K562 (cell line): ENCODE measurements around the gene EPHA1. TPM values are rescaled to one million over a fixed set of nuclear protein-coding genes. Genes with fewer than 3 reads are reported as not detected.

Source experiments
- ATF6 ChIP-seq: sonication (generic); formaldehyde crosslinking; IDR thresholded peaks from 2 replicates; pipeline ENCODE4 v1.4.0; 2020; ENCODE audit warnings: mild to moderate bottlenecking, missing genetic modification reagents
- CHD1 ChIP-seq: fragments of 200-600 bp; sonication (generic); IDR thresholded peaks from one replicate; pipeline ENCODE4 v1.6.1; 2012; ENCODE audit warnings: mild to moderate bottlenecking, moderate library complexity, low read length, inconsistent platforms
- E2F3 ChIP-seq: fragments of 250-450 bp; sonication (Bioruptor Pico); IDR thresholded peaks from 2 replicates; pipeline ENCODE4 v1.4.0; 2020; ENCODE audit warnings: mild to moderate bottlenecking
- HCFC1 ChIP-seq: IDR thresholded peaks from 2 replicates; pipeline ENCODE4 v1.6.1; 2012; ENCODE audit warnings: low read depth, low read length, improper control_type of control experiment
- HDAC6 ChIP-seq: IDR thresholded peaks from 2 replicates; pipeline ENCODE4 v1.6.1; 2012; ENCODE audit warnings: low read depth, mild to moderate bottlenecking, control low read depth, inconsistent platforms, low read length, moderate library complexity
- HDGF ChIP-seq: fragments of 450-650 bp; IDR thresholded peaks from 2 replicates; pipeline ENCODE4 v1.6.1; 2016
- HNRNPL ChIP-seq: fragments of 200-400 bp; formaldehyde crosslinking; IDR thresholded peaks from 2 replicates; pipeline ENCODE4 v1.6.1; 2017; ENCODE audit warnings: low read depth, mild to moderate bottlenecking, low read length
- MLLT1 ChIP-seq, 2 experiments: fragments of 450-650 bp; IDR thresholded peaks; 2 replicates each; pipeline ENCODE4 v1.6.1; 2016
- NFE2L1 ChIP-seq: fragments of 450-650 bp; IDR thresholded peaks from 2 replicates; pipeline ENCODE4 v1.6.1; 2016; ENCODE audit warnings: missing genetic modification characterization, low read depth, mild to moderate bottlenecking, missing compliant biosample characterization, moderate library complexity, borderline replicate concordance
- NFIX ChIP-seq: fragments of 250-450 bp; sonication (Bioruptor Pico); IDR thresholded peaks from 2 replicates; pipeline ENCODE4 v1.4.0; 2020; ENCODE audit warnings: low read depth, mild to moderate bottlenecking, moderate library complexity
- PYGO2 ChIP-seq: fragments of 450-650 bp; IDR thresholded peaks from 2 replicates; pipeline ENCODE4 v1.6.1; 2016; ENCODE audit warnings: mild to moderate bottlenecking, missing genetic modification characterization, moderate library complexity, missing compliant biosample characterization
- STAT5A ChIP-seq: IDR thresholded peaks from 2 replicates; pipeline ENCODE4 v1.6.1; 2012; ENCODE audit warnings: low read length, inconsistent platforms, borderline replicate concordance
- ZNF165 ChIP-seq: fragments of 250-450 bp; sonication (Bioruptor Pico); IDR thresholded peaks from 2 replicates; pipeline ENCODE4 v1.4.0; 2020; ENCODE audit warnings: borderline replicate concordance
- ZNF318 ChIP-seq, 2 experiments: fragments of 450-650 bp; IDR thresholded peaks; 2 replicates each; pipeline ENCODE4 v1.6.1; 2016; ENCODE audit warnings: mild to moderate bottlenecking in 2 of 2, borderline replicate concordance in 1 of 2, low read depth in 1 of 2, moderate library complexity in 1 of 2
- ZNF41 ChIP-seq: fragments of 250-450 bp; sonication (Bioruptor Pico); conservative IDR thresholded peaks from 2 replicates; pipeline ENCODE4 v1.4.0; 2020; ENCODE audit warnings: mild to moderate bottlenecking
- ZNF551 ChIP-seq: fragments of 250-450 bp; sonication (Bioruptor Pico); IDR thresholded peaks from 2 replicates; pipeline ENCODE4 v1.5.0; 2021; ENCODE audit warnings: mild to moderate bottlenecking, moderate library complexity
- ZNF589 ChIP-seq: fragments of 200-800 bp; sonication (Bioruptor generic); IDR thresholded peaks from 2 replicates; pipeline ENCODE4 v1.6.1; 2016; ENCODE audit warnings: low read depth, missing genetic modification characterization, missing compliant biosample characterization
- ZNF699 ChIP-seq: fragments of 250-450 bp; sonication (Bioruptor Pico); IDR thresholded peaks from 2 replicates; pipeline ENCODE4 v1.8.0; 2021; ENCODE audit warnings: mild to moderate bottlenecking, moderate library complexity; ENCODE audit not compliant: insufficient replicate concordance
- ZNF707 ChIP-seq: fragments of 250-450 bp; sonication (Bioruptor Pico); conservative IDR thresholded peaks from 2 replicates; pipeline ENCODE4 v1.8.0; 2022; ENCODE audit warnings: inconsistent platforms, mild to moderate bottlenecking, moderate library complexity
- polyA plus RNA-seq, 8 experiments: library from polyadenylated mRNA; depleted of rRNA in 4 of 8; stranded (reverse) in 5 of 8; unstranded in 3 of 8; fragments of >200 nt; fragmentation: Nextera tagmentation in 2 of 8; fragmentation: Illumina TruSeq in 1 of 8; extraction: Ambion mirVana in 2 of 8; extraction: Trizol in 1 of 8; gene quantifications; 2 replicates each; pipeline versions ENCODE4 v1.2.1 to v1.2.3, GENCODE V29; 2011 to 2014; ENCODE audit warnings: inconsistent platforms in 1 of 8, missing spikeins in 1 of 8
- total RNA-seq, 7 experiments: library from RNA; depleted of rRNA in 6 of 7; stranded (reverse); fragments of >200 nt in 6 of 7; fragmentation: Illumina TruSeq in 2 of 7; extraction: Trizol in 2 of 7; gene quantifications; 2 replicates each; pipeline versions ENCODE4 v1.2.1 to v1.2.3, GENCODE V29; 2011 to 2021; ENCODE audit warnings: low replicate concordance in 1 of 7

EPHA1 gene
- total and polyA plus RNA-seq, 9 of the 15 experiments (the other 6 are each of a cell fraction or from before 2014, with no cell fraction given), result 0.22 to 0.57 (median 0.32) TPM; not detected in 6

GRCh38 chr7:143380260-143380645, 28.4 kb downstream of the EPHA1 start (continued):
- TF ChIP-seq HCFC1, result no peak
- TF ChIP-seq HNRNPL, result no peak
- TF ChIP-seq ATF6 (CRISPR knock-in tag), result no peak
- no peak for TF ChIP-seq E2F3 (CRISPR knock-in tag)
- TF ChIP-seq ZNF699 (CRISPR knock-in tag), result no peak
- no peak for TF ChIP-seq NFIX
- no peak for TF ChIP-seq STAT5A
- no peak for TF ChIP-seq ZNF589 (CRISPR knock-in tag)
- TF ChIP-seq HDGF, result no peak
- TF ChIP-seq ZNF318 (IDR thresholded peaks at IDR 0.05; ENCODE audit: borderline replicate concordance in 1 of 2, low read depth in 1 of 2), result no peak
- no peak for TF ChIP-seq ZNF551 (CRISPR knock-in tag)
- no peak for TF ChIP-seq CHD1
- TF ChIP-seq HDAC6, result no peak
- no peak for TF ChIP-seq PYGO2 (tag)
- no peak for TF ChIP-seq NFE2L1 (tag)
- TF ChIP-seq ZNF707 (CRISPR knock-in tag), result no peak
- TF ChIP-seq ZNF165 (CRISPR knock-in tag), result no peak
- no peak for TF ChIP-seq ZNF41
- no peak for TF ChIP-seq MLLT1 (IDR thresholded peaks at IDR 0.05)
